HL-60 (cell line): ENCODE data around the gene FGFR2.

Experiments used
- DNase-seq, 2 experiments: peaks; one replicate each; pipeline ENCODE4 v3.0.0-alpha.2; 2010 to 2020; ENCODE audit warnings: low read depth in 1 of 2, low spot score in 1 of 2
- H3K27ac ChIP-seq: fragments of 250-450 bp; sonication (Bioruptor Pico); replicated peaks from 2 replicates; pipeline ENCODE4 v1.5.1; 2020; ENCODE audit warnings: mild to moderate bottlenecking, moderate library complexity
- H3K27me3 ChIP-seq: fragments of 250-450 bp; sonication (Bioruptor Pico); 2 replicates; pipeline ENCODE4 v1.5.1; 2021; ENCODE audit warnings: mild to moderate bottlenecking, moderate library complexity; ENCODE audit not compliant: insufficient read depth, poor library complexity, severe bottlenecking
- H3K4me3 ChIP-seq: replicated peaks from 2 replicates; pipeline ENCODE4 v1.5.1; 2011; ENCODE audit warnings: mild to moderate bottlenecking, control low read depth, low read length; ENCODE audit not compliant: insufficient read depth
- GABPA ChIP-seq: IDR thresholded peaks from 2 replicates; pipeline ENCODE4 v1.6.1; 2012; ENCODE audit warnings: low read depth
- POLR2AphosphoS5 ChIP-seq: IDR thresholded peaks from 2 replicates; pipeline ENCODE4 v1.6.1; 2012; ENCODE audit warnings: low read depth
- SPI1 ChIP-seq: IDR thresholded peaks from 2 replicates; pipeline ENCODE4 v1.6.1; 2012; ENCODE audit warnings: low read depth, mild to moderate bottlenecking, borderline replicate concordance
- TF ChIP-seq, protein P1 (sequence below): IDR thresholded peaks from one replicate; pipeline ENCODE4 v1.5.1; 2011; ENCODE audit warnings: low read length, control low read depth, inconsistent platforms; ENCODE audit not compliant: insufficient read depth
- TF ChIP-seq, protein P2 (sequence below): IDR thresholded peaks from 2 replicates; pipeline ENCODE4 v1.6.1; 2012; ENCODE audit warnings: low read depth; ENCODE audit not compliant: insufficient replicate concordance

The FGFR2 gene

DNA sequence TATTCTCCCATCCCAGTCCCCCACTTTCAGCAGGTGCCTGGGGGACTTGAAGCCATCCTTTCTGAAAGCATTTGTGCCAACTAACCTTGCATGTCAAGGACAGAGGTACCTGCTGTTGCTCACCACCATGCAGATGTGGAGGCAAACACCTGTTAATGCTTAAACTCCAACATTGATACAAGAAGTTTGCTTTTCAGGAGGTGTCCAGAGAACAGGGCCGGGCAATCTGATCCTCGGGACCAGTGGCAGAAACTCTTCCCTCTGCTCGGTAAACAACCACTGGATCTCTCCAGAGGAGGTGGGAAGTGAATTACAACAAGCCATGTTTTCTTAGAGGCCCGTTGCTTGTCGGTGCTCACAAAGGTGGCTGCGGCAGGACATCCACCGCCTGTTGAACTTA is 54.7 kb downstream of the FGFR2 start:
- no peak for DNase-seq
- TF ChIP-seq, protein P1, sequence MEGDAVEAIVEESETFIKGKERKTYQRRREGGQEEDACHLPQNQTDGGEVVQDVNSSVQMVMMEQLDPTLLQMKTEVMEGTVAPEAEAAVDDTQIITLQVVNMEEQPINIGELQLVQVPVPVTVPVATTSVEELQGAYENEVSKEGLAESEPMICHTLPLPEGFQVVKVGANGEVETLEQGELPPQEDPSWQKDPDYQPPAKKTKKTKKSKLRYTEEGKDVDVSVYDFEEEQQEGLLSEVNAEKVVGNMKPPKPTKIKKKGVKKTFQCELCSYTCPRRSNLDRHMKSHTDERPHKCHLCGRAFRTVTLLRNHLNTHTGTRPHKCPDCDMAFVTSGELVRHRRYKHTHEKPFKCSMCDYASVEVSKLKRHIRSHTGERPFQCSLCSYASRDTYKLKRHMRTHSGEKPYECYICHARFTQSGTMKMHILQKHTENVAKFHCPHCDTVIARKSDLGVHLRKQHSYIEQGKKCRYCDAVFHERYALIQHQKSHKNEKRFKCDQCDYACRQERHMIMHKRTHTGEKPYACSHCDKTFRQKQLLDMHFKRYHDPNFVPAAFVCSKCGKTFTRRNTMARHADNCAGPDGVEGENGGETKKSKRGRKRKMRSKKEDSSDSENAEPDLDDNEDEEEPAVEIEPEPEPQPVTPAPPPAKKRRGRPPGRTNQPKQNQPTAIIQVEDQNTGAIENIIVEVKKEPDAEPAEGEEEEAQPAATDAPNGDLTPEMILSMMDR = no peak
- TF ChIP-seq, protein P2, sequence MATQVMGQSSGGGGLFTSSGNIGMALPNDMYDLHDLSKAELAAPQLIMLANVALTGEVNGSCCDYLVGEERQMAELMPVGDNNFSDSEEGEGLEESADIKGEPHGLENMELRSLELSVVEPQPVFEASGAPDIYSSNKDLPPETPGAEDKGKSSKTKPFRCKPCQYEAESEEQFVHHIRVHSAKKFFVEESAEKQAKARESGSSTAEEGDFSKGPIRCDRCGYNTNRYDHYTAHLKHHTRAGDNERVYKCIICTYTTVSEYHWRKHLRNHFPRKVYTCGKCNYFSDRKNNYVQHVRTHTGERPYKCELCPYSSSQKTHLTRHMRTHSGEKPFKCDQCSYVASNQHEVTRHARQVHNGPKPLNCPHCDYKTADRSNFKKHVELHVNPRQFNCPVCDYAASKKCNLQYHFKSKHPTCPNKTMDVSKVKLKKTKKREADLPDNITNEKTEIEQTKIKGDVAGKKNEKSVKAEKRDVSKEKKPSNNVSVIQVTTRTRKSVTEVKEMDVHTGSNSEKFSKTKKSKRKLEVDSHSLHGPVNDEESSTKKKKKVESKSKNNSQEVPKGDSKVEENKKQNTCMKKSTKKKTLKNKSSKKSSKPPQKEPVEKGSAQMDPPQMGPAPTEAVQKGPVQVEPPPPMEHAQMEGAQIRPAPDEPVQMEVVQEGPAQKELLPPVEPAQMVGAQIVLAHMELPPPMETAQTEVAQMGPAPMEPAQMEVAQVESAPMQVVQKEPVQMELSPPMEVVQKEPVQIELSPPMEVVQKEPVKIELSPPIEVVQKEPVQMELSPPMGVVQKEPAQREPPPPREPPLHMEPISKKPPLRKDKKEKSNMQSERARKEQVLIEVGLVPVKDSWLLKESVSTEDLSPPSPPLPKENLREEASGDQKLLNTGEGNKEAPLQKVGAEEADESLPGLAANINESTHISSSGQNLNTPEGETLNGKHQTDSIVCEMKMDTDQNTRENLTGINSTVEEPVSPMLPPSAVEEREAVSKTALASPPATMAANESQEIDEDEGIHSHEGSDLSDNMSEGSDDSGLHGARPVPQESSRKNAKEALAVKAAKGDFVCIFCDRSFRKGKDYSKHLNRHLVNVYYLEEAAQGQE = no peak
- peaks cover 3% of the 10 kb centered on the region for H3K27me3 ChIP-seq
- no peak overlapping the region for H3K4me3 ChIP-seq
- H3K27ac ChIP-seq = no peak overlapping the region

DNA sequence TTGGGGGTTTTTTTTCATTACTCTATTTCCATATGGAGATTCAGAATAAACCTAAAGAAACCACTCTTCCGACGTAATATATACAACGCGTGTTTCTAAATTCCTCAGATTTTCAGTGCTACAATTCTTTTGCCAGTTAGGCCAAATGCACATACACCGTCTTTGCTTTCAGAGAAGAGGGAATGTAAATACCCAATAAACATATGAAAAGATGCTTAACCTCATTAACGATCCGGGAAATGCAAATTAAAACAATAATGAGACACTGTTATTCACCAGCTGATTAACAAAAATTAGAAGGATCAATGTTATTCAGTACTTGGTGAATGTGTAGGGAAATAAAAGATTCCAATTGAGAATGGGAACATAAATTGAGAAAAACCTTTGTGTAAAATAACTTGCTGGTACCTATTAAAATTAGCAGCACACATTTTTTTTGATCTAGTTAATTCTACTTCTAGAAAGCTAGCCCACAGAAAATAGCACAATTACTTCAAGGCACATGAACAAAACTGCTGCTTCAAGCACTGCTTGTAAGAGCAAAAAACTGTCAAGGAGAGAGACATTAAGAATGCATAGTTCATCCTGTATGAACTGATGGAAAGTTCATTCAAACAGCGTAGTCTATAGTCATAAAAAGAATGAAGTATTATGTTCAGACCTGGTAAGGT is 56.7 kb downstream of the FGFR2 start:
- no peak overlapping the region for H3K27ac ChIP-seq
- no peak overlapping the region for H3K4me3 ChIP-seq
- no peak for DNase-seq
- TF ChIP-seq, protein P1 = no peak
- TF ChIP-seq, protein P2 = no peak
- TF ChIP-seq GABPA (no peak), POLR2AphosphoS5 (no peak), SPI1 (no peak)
- peaks cover 3% of the 10 kb centered on the region for H3K27me3 ChIP-seq

DNA sequence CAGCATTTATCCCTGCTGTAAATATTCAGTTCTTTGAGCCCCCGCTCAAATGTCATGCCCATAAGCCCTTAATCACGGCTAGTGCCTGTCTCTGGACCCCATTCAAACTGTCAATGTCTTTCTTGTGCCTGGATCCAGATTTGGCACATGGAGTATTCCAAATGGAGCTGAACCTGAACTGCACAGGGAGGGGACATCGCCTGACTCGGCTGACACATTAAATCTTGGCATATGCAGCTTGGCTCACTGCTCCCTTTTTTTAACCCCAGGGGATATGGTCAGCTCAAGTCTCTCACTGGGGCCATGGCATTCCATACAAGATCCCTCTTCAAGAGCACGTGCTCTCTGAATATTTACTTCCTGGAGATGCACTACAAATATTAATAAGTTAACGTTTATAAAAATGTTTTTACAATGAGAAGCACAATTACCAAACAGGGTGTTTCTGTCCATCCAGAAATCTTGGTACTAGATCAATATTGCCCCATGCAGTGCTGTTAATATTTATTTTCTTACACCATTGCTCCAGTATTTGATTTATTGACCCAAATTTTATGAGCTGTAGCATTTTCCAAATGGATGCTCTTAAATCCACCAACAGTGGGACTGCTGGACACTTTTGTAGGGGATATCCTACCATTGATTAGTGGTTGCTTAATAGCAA is 57.4 kb downstream of the FGFR2 start:
- H3K27me3 ChIP-seq = peaks cover 3% of the 10 kb centered on the region
- no peak overlapping the region for H3K4me3 ChIP-seq
- no peak for DNase-seq
- TF ChIP-seq, protein P2 = no peak
- TF ChIP-seq POLR2AphosphoS5 (no peak), SPI1 (no peak), GABPA (no peak)
- TF ChIP-seq, protein P1 = no peak
- no peak overlapping the region for H3K27ac ChIP-seq
